ENCODE results near the gene NAXE.

DNA sequence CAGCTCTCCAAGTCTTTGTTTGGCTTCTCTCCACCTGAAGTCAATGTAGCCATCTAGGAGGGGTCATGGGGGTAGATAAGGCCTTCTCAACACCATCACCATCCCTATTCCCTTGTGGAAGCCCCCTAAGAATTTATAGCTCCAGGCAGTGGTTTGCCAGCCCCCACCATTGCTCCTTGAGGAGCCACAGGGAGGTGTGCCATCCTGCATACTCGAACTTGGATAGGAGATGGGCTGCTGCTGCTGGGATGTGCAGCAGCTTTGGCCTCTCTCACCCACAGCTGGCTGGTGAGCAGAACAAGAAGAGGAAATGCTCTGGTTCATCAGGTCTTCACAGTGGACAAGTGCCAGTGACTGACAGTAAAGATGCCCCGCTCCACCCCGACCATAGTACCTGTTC lies 4.8 kb downstream of the NAXE start:
- TF ChIP-seq, protein P1, sequence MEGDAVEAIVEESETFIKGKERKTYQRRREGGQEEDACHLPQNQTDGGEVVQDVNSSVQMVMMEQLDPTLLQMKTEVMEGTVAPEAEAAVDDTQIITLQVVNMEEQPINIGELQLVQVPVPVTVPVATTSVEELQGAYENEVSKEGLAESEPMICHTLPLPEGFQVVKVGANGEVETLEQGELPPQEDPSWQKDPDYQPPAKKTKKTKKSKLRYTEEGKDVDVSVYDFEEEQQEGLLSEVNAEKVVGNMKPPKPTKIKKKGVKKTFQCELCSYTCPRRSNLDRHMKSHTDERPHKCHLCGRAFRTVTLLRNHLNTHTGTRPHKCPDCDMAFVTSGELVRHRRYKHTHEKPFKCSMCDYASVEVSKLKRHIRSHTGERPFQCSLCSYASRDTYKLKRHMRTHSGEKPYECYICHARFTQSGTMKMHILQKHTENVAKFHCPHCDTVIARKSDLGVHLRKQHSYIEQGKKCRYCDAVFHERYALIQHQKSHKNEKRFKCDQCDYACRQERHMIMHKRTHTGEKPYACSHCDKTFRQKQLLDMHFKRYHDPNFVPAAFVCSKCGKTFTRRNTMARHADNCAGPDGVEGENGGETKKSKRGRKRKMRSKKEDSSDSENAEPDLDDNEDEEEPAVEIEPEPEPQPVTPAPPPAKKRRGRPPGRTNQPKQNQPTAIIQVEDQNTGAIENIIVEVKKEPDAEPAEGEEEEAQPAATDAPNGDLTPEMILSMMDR (IDR thresholded peaks at IDR 0.05), result no peak
- TF ChIP-seq ZFX (IDR thresholded peaks at IDR 0.05; ENCODE audit: borderline replicate concordance), result no peak

Data from 22Rv1 (cell line).